ENCODE data around the gene OXCT1.

The OXCT1 gene

GRCh38 chr5:41842777-41843176, 27.4 kb downstream of the OXCT1 start:
- no peak overlapping the region for H3K27ac ChIP-seq
- no peak for DNase-seq (ENCODE audit: low spot score)
- no peak for TF ChIP-seq CTCF (IDR thresholded peaks at IDR 0.05)
- H3K4me3 ChIP-seq, result no peak overlapping the region

GRCh38 chr5:41841325-41841724, 28.9 kb downstream of the OXCT1 start:
- H3K4me3 ChIP-seq, result no peak overlapping the region
- no peak overlapping the region for H3K27ac ChIP-seq
- TF ChIP-seq CTCF (IDR thresholded peaks at IDR 0.05), result no peak
- no peak for DNase-seq (ENCODE audit: low spot score)

GRCh38 chr5:41840251-41840650, 30.0 kb downstream of the OXCT1 start:
- no peak for DNase-seq (ENCODE audit: low spot score)
- no peak for TF ChIP-seq CTCF (IDR thresholded peaks at IDR 0.05)

GRCh38 chr5:41837793-41838192, 32.4 kb downstream of the OXCT1 start:
- TF ChIP-seq CTCF (IDR thresholded peaks at IDR 0.05), result no peak
- DNase-seq (ENCODE audit: low spot score), result no peak
- Histone ChIP-seq H3K4me3 (no peak overlapping the region), H3K27ac (no peak overlapping the region)

More at GRCh38 chr5:41840251-41840650, 30.0 kb downstream of the OXCT1 start:
- Histone ChIP-seq H3K27ac (no peak overlapping the region), H3K4me3 (no peak overlapping the region)

GRCh38 chr5:41835645-41836044, 34.6 kb downstream of the OXCT1 start:
- Histone ChIP-seq H3K27ac (peak overlapping the region; percentile 29 to 64), H3K4me3 (no peak overlapping the region)
- DNase-seq (ENCODE audit: low spot score), result peak; percentile 77
- TF ChIP-seq CTCF (IDR thresholded peaks at IDR 0.05), result no peak

- no peak for DNase-seq (ENCODE audit: low spot score)
- Histone ChIP-seq H3K4me3 (no peak overlapping the region), H3K27ac (peak overlapping the region in 1 of 2 donors; percentile 64)
- TF ChIP-seq CTCF (IDR thresholded peaks at IDR 0.05), result no peak
These were observed 35.7 kb downstream of the OXCT1 start for GRCh38 chr5:41834506-41834905.

- Histone ChIP-seq H3K4me3 (no peak overlapping the region), H3K27ac (no peak overlapping the region)
- TF ChIP-seq CTCF (IDR thresholded peaks at IDR 0.05), result no peak
- no peak for DNase-seq (ENCODE audit: low spot score)
These were observed 37.8 kb downstream of the OXCT1 start for GRCh38 chr5:41832430-41832829.

Measured in coronary artery (tissue), 2 donors.